Osteocyte (in vitro differentiated cells): ENCODE results near the gene HSD17B12. TPM values are rescaled to one million over a fixed set of nuclear protein-coding genes. Genes with fewer than 3 reads are reported as not detected.

ENCODE experiments used
- DNase-seq: peaks from one replicate; pipeline ENCODE4 v3.0.0; 2021; ENCODE audit warnings: mixed read lengths; ENCODE audit not compliant: unreplicated experiment; ENCODE audit errors: extremely low spot score
- H3K27ac Mint-ChIP-seq: one replicate; pipeline ENCODE4 v1.8.0; 2021; ENCODE audit warnings: mild to moderate bottlenecking, mixed read lengths; ENCODE audit not compliant: unreplicated experiment
- H3K27me3 Mint-ChIP-seq: one replicate; pipeline ENCODE4 v1.8.0; 2021; ENCODE audit warnings: mixed read lengths; ENCODE audit not compliant: unreplicated experiment
- H3K36me3 Mint-ChIP-seq: one replicate; pipeline ENCODE4 v1.8.0; 2021; ENCODE audit warnings: mixed read lengths; ENCODE audit not compliant: unreplicated experiment
- H3K4me1 Mint-ChIP-seq: one replicate; pipeline ENCODE4 v1.8.0; 2021; ENCODE audit warnings: mixed read lengths; ENCODE audit not compliant: unreplicated experiment
- H3K4me3 Mint-ChIP-seq: one replicate; pipeline ENCODE4 v1.8.0; 2021; ENCODE audit warnings: mild to moderate bottlenecking, moderate library complexity, mixed read lengths; ENCODE audit not compliant: unreplicated experiment
- H3K9me3 Mint-ChIP-seq: one replicate; pipeline ENCODE4 v1.8.0; 2021; ENCODE audit warnings: mixed read lengths; ENCODE audit not compliant: unreplicated experiment
- total RNA-seq: library from RNA; stranded (reverse); gene quantifications from 2 replicates; pipeline ENCODE4 v1.2.1, GENCODE V29; 2021
- TF ChIP-seq, protein P1 (sequence below): fragments of 200-600 bp; sonication (generic); IDR thresholded peaks from 2 replicates; pipeline ENCODE4 v1.5.0; 2021; ENCODE audit warnings: antibody characterized with exemption, mild to moderate bottlenecking, moderate library complexity

The HSD17B12 gene
- total RNA-seq, 1 donor from 2014 or later: 81.6 TPM

GRCh38 chr11:43899094-43899493, 218.6 kb downstream of the HSD17B12 start:
- Mint-ChIP-seq H3K36me3 (peaks cover 67% of the 10 kb centered on the region), H3K9me3 (no peaks in the 10 kb centered on the region), H3K4me1 (no peaks in the 10 kb centered on the region), H3K27me3 (no peaks in the 10 kb centered on the region), H3K27ac (no peak overlapping the region), H3K4me3 (no peak overlapping the region)
- no peak for DNase-seq
- TF ChIP-seq, protein P1, sequence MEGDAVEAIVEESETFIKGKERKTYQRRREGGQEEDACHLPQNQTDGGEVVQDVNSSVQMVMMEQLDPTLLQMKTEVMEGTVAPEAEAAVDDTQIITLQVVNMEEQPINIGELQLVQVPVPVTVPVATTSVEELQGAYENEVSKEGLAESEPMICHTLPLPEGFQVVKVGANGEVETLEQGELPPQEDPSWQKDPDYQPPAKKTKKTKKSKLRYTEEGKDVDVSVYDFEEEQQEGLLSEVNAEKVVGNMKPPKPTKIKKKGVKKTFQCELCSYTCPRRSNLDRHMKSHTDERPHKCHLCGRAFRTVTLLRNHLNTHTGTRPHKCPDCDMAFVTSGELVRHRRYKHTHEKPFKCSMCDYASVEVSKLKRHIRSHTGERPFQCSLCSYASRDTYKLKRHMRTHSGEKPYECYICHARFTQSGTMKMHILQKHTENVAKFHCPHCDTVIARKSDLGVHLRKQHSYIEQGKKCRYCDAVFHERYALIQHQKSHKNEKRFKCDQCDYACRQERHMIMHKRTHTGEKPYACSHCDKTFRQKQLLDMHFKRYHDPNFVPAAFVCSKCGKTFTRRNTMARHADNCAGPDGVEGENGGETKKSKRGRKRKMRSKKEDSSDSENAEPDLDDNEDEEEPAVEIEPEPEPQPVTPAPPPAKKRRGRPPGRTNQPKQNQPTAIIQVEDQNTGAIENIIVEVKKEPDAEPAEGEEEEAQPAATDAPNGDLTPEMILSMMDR: no peak

DNA sequence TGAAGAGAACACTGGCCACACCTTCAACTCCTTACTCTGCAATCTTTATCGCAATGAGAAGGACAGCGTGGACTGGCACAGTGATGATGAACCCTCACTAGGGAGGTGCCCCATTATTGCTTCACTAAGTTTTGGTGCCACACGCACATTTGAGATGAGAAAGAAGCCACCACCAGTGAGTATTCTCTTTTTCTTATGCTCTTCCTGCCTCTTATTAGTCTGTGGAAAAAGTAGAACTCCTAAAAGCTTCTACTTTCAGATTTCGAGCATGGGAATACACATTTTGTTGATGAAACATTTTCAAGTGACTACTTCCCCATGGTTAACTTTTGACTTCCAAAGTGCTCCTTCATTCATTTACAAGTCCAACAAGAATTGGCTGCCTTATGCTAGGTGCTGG, 221.0 kb downstream of the HSD17B12 start:
- no peak for DNase-seq
- TF ChIP-seq, protein P1: no peak
- peaks cover 56% of the 10 kb centered on the region for H3K36me3 Mint-ChIP-seq
- H3K4me3 Mint-ChIP-seq: no peak overlapping the region
- no peaks in the 10 kb centered on the region for H3K9me3 Mint-ChIP-seq
- H3K27ac Mint-ChIP-seq: no peak overlapping the region
- no peaks in the 10 kb centered on the region for H3K27me3 Mint-ChIP-seq
- H3K4me1 Mint-ChIP-seq: no peaks in the 10 kb centered on the region

DNA sequence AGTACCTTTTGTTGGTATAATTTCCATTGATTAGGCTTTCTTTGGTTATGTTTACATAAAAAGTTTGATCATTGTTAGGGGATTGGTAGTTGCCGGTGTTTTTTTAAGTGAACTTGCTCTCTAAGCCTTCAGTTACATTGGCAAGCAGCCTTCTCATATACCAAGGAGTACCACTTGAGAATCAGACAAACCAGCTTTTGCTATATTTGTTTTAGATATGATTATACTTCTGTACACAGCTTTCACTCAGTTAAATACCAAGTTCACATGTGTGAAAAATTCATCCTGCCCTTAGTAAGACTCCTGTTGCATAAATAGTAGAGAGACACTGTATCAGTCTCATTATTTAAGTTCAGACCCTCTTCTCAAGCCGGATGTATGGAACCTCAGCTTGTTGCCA, 222.5 kb downstream of the HSD17B12 start:
- Mint-ChIP-seq H3K27me3 (no peaks in the 10 kb centered on the region), H3K27ac (no peak overlapping the region), H3K4me1 (no peaks in the 10 kb centered on the region), H3K9me3 (no peaks in the 10 kb centered on the region), H3K4me3 (no peak overlapping the region), H3K36me3 (peaks cover 56% of the 10 kb centered on the region)
- no peak for DNase-seq
- TF ChIP-seq, protein P1: no peak

- TF ChIP-seq, protein P1: no peak
- Mint-ChIP-seq H3K9me3 (no peaks in the 10 kb centered on the region), H3K4me1 (no peaks in the 10 kb centered on the region), H3K27me3 (no peaks in the 10 kb centered on the region), H3K36me3 (peaks cover 49% of the 10 kb centered on the region), H3K27ac (no peak overlapping the region), H3K4me3 (no peak overlapping the region)
- DNase-seq: no peak
Measured at GRCh38 chr11:43903969-43904368, 223.4 kb downstream of the HSD17B12 start.

DNA sequence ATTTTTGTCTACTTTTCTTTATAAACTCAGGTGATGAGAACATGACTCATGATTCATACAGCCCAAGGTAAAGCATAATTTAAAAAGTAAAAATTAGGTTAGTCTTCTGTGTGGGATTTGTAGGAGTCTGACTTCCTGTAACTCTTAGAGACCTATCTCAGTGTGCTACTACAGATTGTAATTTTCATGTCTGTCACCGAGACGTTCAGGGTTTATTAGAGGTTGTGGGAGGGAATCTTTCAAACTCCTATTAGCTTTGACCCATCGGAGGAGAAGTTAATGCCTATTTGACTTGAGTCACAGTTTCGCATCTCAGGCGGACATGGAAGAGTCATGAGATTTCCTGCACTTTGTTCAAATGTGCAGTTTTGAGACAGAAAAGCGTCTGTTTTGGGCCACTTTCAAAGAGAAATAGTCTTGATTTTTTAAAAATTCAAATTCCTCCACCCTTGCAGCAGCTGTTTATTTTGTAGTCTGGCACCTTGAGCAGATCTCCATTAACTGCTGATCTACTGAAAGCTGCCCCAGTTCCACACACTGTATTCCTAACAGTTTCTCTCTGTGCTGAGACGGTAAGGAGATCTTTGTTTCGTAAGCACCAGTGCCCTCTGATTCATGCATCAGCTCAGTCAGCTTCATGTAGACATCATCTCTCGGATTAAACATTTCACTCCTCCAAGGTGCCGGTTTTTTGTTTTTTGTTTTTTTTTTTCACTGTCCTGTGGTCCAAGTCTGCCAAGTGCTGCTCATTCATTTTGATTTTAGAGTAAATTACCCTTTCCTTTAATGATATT, 224.4 kb downstream of the HSD17B12 start:
- H3K4me1 Mint-ChIP-seq: no peaks in the 10 kb centered on the region
- TF ChIP-seq, protein P1: no peak
- no peak for DNase-seq
- no peak overlapping the region for H3K27ac Mint-ChIP-seq
- no peaks in the 10 kb centered on the region for H3K9me3 Mint-ChIP-seq
- no peak overlapping the region for H3K4me3 Mint-ChIP-seq
- peaks cover 45% of the 10 kb centered on the region for H3K36me3 Mint-ChIP-seq
- no peaks in the 10 kb centered on the region for H3K27me3 Mint-ChIP-seq
